Hippocampal formation (tissue), 2 donors: ENCODE results near the gene PCSK5.
"Not testable (repeated sequence)": the region's sequence is repeated elsewhere in the genome, so short reads cannot be mapped to it uniquely, and the experiment has no call there.

ENCODE experiments used
- DNase-seq, 2 donors: peaks; one replicate each; lab custom pipeline; 2025; lab: John Stamatoyannopoulos, UW

PCSK5 gene

DNA sequence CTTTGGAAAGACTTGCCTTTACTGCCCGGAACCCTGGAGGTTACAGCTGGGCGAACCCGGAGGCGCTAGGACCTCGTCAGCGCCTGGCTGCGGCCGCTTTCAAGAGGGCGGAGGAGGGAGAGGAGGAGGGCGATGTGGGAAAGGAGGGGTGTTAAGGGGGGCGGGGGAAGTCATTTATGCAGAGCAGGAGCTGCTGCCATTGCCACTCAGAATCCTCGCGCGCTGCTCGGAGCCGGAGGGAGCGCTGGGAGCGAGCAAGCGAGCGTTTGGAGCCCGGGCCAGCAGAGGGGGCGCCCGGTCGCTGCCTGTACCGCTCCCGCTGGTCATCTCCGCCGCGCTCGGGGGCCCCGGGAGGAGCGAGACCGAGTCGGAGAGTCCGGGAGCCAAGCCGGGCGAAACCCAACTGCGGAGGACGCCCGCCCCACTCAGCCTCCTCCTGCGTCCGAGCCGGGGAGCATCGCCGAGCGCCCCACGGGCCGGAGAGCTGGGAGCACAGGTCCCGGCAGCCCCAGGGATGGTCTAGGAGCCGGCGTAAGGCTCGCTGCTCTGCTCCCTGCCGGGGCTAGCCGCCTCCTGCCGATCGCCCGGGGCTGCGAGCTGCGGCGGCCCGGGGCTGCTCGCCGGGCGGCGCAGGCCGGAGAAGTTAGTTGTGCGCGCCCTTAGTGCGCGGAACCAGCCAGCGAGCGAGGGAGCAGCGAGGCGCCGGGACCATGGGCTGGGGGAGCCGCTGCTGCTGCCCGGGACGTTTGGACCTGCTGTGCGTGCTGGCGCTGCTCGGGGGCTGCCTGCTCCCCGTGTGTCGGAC, at the start of gene PCSK5:
PCSK5 (plus strand) TSS at position 202 of the 805 bp plus-strand sequence; CDS start at position 711, 509 bp downstream.
- peak; percentile 91 to 95 for DNase-seq

DNA sequence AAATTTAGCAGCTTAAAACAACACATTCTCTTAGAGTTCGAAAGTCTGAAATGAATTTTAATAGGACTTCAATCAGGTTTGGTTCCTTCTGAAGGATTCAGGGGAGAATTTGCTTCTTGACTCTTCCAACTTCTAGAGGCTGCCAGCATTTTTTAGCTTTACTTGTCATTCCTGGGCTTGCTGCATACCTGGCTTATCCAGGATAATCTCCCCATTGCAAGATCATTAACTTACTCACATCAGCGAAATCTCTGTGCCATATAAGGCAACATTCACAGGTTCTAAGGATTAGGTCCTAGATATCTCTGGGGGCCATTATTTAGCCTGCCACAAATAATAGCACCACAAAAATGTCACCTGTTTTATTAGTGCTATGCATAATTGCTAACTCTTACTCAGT, 46.2 kb upstream of the PCSK5 start:
- no peak for DNase-seq

DNA sequence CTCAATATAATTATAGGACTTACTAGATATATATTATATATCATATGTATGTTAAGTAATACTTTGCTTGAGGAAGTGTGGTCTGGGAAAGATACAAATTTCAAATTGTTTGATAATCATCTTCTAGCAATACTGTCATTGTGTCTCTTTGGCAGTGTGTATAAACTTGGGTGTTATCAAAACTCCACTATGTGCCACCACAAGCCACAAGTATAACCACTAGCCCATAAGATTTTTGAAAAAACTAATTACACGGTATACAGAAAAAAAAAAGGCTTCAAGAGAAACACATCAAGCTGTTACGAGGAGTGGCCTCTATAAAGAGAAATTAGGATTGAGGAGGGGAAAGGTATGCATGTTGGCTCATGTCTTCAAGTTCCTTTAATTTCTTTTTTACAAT, 44.7 kb upstream of the PCSK5 start:
- no peak for DNase-seq

DNA sequence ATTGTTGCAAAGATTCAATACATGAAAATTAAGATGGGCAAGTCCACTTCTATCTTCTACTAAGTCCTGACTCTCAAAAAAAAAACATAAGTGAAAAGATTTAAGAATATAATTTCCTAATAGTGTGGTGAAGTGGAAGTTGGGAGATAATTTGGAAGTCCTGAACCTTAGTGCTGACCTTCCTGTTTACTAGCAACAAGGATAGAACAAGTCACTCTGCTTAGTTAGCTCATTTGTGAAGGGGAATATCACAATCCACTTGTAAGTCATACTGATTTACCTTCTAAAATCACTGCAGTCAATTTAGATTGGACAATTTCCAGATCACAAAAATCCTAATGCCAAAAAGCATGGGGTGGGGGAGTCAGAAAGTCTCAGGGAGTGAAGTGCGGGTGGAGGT, 43.4 kb upstream of the PCSK5 start:
- no peak for DNase-seq

DNA sequence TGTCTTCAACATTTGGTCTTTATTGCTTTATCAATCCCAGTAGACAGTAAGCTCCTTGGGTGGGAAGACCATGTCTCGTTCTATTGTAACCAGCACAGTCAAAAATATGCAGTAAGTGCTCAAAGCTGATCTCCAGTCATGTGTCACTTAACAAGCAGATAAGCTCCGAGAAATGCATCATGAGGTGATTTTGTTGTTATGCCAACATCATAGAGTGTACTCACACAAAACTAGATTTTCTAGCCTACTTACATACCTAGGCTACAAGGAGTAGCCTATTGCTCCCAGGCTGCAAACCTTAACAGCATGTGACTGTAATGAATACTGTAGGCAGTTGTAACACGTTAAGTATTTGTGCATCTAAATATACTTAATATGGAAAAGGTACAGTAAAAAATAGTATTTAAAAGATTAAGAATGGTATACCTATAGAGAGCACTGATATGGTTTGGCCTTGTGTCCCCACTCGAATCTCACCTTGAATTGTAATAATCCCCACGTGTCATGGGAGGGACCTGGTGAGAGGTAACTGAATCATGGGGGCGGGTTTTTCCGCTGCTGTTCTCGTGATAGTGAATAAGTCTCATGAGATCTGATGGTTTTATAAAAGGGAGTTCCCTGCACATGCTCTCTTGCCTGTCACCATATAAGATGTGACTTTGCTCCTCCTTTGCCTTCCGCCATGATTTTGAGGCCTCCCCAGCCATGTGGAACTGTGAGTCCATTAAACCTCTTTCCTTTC, 39.8 kb upstream of the PCSK5 start:
- DNase-seq: no peak

DNA sequence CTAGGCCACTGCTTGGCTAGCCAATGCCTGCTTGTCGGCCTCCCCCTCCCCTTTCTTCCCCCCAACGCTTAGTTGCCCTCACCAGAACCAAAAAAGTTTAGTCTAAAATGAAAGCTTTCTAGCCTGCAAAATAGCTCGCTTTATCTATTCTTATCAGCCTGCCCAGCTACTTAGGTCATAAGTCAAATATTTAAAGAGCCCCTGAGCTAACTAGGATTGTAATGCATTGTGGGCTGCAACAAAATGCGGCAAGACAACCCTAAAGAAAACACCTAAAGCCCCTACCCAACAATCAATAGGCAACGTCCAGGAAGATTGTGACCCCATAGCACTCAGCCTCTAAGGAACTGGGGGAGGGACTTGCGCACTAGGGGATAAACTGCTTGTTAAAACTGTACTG, 38.6 kb upstream of the PCSK5 start:
- no peak for DNase-seq

DNA sequence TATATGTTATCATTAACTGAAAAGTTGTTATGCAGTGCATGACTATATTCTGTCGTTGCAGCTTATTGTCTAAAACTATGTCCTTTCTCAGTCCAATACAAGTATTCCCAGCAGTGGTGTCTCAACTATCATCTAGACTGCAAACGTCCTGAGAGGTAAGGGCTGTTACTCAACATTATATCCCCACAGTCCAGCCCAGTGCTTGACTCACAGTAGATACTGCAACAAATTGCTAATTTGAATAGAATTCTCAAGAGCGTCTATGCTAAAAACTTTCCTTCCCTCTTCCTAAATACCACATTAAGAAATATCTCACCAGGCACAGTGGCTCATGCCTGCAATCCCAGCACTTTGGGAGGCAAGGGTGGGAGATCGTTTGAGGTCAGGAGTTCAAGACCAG, 37.7 kb upstream of the PCSK5 start:
- DNase-seq: no peak

DNA sequence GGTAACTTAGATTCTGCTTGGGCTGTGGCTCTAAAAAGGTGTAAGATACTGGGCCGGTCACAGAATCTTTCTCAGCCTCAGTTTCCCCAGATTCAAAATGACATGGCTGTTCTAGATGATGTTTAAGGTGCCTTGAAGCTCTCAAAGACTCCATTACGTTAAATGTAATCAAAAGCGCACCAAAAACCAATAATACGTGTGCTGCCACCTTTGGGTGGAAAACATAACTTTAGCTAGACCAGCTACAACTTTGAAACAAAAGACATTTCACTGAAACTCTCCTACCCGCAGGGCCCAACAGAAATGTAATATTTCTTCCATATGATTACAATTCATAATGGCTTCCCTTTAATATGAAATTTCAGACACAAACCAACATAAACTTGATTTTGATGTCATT, 35.0 kb upstream of the PCSK5 start:
- DNase-seq: no peak

DNA sequence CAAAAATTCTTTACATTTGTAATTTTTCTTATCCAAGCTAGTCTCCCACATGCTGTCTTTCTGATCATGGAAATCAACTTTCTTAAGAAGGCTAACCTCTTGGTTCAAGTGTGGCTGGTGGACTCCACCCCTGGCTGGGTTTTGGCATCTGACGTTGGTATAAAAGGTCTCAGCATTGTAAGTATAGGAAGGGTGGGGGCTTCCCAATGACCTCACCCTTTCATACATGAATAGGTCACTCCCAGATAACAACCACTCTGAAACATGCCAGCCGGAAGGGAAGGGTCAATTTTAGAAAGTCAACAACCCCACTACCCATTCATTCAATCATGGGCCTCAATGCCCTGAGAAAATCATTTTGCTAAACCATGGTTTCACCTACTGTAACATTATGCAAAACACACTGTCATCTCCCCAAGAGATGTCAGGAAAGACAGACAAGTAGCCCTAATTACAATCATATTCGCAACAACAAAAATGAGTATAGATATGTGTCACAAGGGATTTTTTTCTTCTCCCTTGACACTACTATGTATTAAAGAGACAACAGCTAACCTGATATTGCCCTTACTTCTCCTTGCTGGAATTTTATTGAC, 31.9 kb upstream of the PCSK5 start:
- no peak for DNase-seq

DNA sequence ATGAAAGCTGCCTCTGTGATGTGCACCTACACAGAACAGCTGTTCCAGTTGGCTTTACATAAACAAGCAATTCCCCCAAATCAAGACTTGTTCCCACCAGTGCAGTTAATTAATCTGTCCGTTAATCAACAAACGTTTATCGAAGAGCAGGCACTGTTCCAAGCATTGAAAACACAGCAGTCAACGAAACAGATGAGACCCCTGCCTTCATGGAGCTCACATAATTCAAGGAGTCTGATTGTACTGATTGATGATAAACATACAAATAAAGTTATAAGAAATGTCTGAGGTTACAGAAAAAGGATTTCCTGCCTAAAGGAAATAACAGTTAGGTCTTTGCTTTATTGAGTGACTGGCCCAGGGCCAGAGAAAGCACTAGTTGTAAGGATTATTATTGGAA, 26.2 kb upstream of the PCSK5 start:
- DNase-seq: no peak

DNA sequence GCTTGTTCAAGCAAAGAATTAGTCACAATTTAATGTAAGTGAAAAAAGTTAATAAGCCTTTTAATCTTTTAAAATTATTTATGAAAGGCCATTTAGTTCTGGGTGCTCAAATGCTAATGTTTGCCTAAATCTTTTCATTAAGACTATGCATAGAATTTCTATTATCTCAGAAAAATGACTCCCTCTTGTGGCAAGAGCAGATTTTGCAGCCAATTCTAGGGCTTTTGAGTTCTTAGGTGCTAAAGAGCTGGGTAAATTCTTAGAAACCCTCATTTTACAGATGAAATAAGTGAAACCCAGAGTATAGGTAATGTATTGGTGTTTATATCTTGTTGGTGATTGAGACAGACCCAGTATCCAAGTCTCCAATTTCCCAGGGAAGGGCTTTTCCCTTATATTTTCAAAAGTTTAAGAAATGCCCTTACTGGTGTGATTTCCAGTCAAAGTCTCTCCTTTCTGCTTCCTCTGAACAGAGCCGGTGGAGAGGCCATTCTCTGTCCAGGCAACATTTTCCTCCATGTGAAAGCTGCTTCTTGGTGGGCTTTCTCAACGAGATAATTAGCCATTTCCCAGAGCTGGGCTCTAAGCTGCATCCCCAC, 24.1 kb upstream of the PCSK5 start:
- DNase-seq: peak; percentile 3 to 51

DNA sequence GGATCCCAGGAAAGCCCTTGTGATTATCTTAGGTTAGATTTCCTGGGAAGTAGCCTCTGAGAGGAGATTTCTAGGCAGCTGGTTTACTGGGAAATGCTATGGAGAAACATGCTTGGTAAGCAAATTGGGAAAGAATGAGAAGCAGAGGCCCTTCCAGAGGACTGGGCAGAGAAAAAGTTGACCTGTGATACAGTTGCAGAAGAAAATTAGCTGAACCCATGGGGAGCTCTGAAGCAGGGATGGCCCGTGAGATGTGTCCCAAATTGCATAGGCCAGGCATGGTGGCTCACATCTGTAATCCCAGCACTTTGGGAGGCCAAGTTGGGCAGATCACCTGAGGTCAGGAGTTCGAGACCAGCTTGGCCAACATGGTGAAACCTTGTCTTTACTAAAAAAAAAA, 21.9 kb upstream of the PCSK5 start:
- DNase-seq: not testable (repeated sequence)

DNA sequence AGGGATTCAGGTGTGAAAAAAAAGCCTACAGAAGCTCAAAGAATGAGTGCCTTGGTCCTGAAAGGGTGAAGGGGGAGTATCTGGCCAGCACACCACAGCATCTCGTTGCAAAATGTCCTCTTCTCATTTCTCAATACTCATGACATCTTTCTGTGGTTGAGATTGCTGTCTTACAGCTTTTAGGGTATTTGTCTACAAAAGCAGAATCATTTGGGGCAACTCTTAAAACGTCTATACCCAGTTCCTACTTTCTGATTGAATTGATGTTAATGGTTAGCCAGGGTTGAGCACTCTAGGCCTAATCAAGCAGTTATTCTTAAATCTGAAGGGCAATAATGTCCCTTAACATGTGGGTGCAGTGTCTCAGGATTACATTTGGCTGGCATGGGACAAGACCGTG, 21.2 kb upstream of the PCSK5 start:
- DNase-seq: no peak

DNA sequence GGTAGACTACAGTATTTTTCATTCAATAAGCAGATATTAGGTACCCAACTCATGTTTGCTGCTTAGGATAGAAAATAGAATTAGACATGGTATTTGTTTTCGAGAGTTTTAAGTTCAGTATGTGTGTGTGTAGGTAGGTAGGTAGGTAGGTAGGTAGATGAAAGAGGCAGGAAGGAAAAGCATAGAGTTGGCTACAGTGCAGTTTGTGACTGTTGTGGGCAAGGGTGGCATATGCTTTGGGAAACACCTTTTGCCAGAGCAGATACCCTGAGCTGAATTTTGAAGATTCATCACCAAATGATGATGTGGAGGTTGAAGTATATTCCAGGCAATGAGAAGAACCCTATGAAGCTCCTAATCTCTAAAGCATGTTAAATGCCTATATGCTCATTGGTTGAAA, 20.0 kb upstream of the PCSK5 start:
- DNase-seq: no peak

DNA sequence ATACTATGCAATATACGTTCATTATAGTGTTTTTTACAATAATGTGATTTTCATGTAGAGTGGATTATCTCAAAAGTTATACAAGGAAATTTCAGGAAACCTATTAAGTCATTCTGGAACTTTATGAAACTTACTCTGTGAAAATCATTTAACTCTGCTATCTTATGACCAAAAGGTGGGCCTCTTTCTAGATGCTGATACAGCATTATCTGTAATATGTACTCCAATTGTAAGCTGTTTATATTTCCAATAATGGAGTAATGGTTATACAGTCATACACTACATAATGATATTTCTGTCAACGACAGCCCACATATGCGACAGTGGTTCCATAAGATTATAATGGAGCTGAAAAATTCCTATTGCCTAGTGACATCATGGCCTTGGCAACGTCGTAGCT, 18.8 kb upstream of the PCSK5 start:
- DNase-seq: no peak

DNA sequence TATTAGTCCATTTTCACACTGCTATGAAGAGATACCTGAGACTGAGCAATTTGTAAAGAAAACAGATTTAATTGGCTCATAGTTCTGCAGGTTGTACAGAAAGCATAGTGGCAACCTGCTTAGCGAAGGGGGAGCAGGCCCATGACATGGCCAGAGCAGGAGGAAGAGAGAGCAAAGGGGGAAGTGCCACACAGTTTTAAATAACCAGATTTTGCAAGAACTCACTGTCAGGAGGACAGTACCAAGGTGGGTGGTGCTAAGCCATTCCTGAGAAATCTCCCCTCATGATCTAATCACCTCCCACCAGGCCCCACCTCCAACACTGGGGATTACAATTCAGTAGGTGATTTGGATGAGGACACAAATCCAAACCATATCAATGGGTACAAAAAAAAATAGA, 16.8 kb upstream of the PCSK5 start:
- no peak for DNase-seq

DNA sequence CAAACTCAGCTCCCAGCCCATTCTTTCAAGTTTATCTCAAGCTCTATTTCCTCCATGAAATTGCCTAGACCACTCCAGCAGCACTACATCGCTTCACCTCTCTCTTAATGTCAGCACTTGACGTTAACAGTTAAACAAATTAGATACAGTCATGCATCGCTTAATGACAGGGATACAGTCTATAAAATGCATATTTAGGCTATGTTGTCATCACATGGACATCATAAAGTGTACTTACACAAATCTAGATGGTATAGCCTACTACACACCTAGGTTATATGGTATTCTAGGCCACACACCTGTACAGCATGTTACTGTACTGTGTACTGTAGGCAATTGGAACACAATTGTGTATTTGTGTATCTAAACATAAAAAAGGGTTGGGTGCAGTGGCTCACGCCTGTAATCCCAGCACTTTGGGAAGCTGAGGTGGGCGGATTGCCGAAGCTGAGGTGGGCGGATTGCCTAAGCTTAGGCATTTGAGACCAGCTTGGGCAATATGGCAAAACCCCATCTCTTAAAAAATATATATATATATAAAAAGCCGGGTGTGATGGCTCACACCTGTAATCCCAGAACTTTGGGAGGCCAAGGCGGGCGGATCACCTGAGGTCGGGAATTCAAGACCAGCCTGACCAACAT, 13.4 kb upstream of the PCSK5 start:
- no peak for DNase-seq

DNA sequence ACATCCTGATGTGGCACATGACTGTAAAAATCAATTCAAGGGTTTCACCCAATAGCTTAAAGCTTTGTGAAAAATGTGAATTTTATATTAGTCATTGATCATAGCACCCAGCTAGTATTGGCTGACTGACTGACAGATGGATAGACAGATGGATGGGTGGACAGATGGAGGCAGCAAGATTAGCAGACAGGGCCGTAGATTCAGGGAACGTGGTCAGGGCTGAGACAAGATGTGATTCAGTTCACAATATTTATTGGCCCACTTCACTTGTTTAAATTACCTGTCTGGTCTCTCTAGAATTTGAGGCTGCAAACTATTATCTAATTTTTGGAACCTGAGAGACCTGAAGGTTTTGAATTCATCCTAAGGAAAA, 12.0 kb upstream of the PCSK5 start:
- no peak for DNase-seq

DNA sequence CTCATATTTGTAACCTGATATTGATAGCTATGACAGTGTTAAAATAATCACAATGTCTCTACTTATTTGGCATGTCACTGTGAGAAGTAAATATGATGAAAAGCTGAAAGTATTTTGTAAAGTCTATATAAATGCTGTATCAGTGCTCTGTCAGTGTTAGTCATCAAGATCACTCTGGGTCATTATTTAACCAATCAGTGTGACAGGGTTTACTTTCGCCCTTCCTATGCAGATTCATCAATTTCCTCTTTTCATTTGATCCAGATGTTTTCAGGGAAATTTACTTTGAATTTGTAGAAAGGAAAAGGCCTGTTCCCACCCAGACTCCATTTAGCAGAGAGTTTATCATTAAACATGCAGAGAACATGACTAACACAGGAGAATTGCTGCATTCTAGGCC, 9.9 kb upstream of the PCSK5 start:
- DNase-seq: no peak

DNA sequence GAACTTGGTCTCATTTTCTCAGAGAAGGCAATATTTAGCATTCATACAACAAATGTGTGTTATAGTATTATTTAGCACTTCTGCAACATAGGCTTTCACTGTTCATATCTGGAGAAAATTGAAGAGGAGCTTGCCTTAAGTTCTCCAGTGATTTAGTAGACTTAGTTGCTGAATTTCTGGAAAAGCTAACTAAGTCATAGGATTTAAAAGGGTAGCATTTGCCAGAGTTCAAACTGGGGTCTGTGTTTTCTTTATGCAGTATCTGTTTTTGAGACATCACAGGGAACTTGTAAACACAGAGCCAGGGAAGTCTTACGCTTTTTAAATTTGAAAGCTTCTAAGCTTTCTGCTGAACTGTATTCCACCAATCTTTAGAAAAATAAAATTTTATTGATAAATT, 8.7 kb upstream of the PCSK5 start:
- DNase-seq: no peak

DNA sequence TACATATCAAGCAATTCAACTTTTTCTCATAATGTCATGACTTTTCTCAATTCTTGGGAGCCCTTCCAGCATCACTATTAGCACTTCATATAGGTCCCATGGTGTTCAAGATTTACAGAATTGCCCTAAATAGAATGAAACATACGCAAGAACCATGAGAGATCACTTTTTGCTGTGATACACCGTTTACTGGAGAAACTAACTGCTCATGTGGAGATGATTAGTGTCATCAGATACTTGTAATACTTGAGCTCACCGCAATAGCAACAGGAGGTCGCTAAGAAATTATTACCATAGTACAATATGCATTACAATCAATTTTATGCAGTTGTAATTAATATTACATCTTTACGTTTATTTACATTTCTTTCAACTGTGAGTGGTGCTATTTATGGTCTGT, 4.8 kb upstream of the PCSK5 start:
- DNase-seq: no peak

DNA sequence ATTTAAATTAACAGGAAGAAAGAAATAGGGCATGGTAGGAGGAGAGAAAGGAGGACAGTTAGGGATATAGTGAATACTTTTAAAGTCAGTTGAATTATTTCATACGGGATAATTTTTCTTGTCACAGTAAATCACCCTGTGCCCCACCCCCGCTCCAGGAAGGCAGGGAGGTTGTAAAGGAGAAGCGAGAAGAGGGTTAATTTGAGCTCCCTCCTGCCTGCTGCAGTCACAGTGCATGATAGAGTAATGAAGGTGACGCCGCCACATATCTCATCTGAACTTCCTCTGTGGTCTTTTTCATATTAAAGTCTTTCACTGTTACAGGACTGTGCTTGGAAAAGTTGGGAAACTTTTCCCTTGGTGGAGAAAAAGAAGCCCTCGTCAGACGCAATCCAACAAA, 896 bp upstream of the PCSK5 start:
- no peak for DNase-seq
